Heart left ventricle (tissue), 13 donors: ENCODE measurements around the gene TRIM46.

Experiments
- POLR2A ChIP-seq, 2 donors: fragments of 450-650 bp; IDR thresholded peaks; one replicate each; pipeline ENCODE4 v1.6.1; 2017; ENCODE audit warnings: antibody characterized with exemption in 2 of 2, mild to moderate bottlenecking in 2 of 2, moderate library complexity in 2 of 2
- TF ChIP-seq, protein P1 (sequence below), 12 donors: fragments of 200-600 bp; sonication (generic) in 4 of 12; IDR thresholded peaks; one replicate each; pipeline versions ENCODE4 v1.5.0 to v1.8.0; 2018 to 2022; ENCODE audit warnings: antibody characterized with exemption in 12 of 12, mild to moderate bottlenecking in 5 of 12
- donor health status: ischemic (EF 13 %, LVEDD 7.1; RV severe dilation, severe dysfunction).
- donor health status: DM: no; HTN: yes; CAD: no.
- donor health status: DM: no; HTN: no; CAD: no.
- donor health status: ischemic (EF 25% LVEDD 6.9; RV normal size, moderate dysfunction).
- donor health status: ischemic (EF 25% LVEDD 5.7; RV mildly dilated, moderate dysfunction).
- donor health status: ischemic (EF 35%, LVEDD 5.7; RV mildly dilated, moderate dysfunction).
- donor health status: nonischemic (EF 11% LVEDD 7.7; RV severe dilation, severe dysfunction).
- donor health status: DM: yes; HTN: yes; CAD: no.
- donor health status: PGD.
- donor health status: ischemic (EF 29% LVEDD 5.4; RV normal size, mild dysfunction).
- donor health status: nonischemic (EF 23%, LVEDD 6.1; RV moderate dilation, normal function).

DNA sequence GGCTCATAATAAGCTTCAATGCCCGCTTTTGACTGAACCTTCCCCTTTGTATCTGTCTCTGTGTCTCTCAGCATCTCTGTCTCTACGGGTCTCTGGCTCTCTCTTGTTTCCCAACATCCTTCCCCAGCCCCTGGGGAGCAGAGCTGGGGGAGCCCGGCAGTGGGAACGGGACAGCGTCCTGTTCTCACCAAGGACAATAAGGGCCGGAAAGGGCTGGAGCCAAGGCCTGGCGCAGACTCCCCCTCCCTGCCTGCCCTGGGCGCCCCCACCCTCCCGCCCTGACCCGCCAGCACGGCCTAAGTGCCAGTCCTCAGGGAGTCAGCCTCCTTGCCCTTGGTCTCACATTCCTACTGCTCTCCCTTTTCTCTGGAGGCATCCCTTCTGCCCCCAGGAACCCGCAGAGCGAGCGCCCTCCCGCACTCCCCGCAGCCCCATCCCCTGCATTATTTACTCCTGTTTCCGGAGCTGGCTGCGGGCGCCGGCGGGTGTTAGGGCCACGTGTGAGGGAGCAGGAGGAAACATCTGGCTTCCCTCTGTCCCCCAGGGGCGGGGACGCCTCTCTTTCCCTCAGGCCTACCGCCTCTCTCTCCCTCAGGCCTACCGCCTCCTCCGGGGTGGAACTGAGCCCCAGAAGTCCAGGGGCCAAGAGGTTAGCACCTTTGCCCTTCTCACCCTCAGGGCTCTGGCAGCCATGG lies 7.0 kb upstream of the TRIM46 start:
- TF ChIP-seq, protein P1, sequence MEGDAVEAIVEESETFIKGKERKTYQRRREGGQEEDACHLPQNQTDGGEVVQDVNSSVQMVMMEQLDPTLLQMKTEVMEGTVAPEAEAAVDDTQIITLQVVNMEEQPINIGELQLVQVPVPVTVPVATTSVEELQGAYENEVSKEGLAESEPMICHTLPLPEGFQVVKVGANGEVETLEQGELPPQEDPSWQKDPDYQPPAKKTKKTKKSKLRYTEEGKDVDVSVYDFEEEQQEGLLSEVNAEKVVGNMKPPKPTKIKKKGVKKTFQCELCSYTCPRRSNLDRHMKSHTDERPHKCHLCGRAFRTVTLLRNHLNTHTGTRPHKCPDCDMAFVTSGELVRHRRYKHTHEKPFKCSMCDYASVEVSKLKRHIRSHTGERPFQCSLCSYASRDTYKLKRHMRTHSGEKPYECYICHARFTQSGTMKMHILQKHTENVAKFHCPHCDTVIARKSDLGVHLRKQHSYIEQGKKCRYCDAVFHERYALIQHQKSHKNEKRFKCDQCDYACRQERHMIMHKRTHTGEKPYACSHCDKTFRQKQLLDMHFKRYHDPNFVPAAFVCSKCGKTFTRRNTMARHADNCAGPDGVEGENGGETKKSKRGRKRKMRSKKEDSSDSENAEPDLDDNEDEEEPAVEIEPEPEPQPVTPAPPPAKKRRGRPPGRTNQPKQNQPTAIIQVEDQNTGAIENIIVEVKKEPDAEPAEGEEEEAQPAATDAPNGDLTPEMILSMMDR (IDR thresholded peaks at IDR 0.05): no peak
- no peak for TF ChIP-seq POLR2A (IDR thresholded peaks at IDR 0.05)
